CD4-positive, alpha-beta T cell treated with Interleukin-2 at 100 ng/mL for 4 hours (primary cell): Measurements from ENCODE around the gene ME3.
"Not testable (repeated sequence)": the region's sequence is repeated elsewhere in the genome, so short reads cannot be mapped to it uniquely, and the experiment has no call there.

Experiments used
- DNase-seq: peaks from one replicate; pipeline ENCODE4 v3.0.0-alpha.2; 2020; ENCODE audit warnings: low spot score

The ME3 gene

GRCh38 chr11:86587264-86588193, 84.9 kb downstream of the ME3 start:
- DNase-seq: no peak

GRCh38 chr11:86586307-86586706, 86.1 kb downstream of the ME3 start:
- DNase-seq: no peak

- no peak for DNase-seq
These were observed 89.5 kb downstream of the ME3 start for GRCh38 chr11:86582898-86583297.

DNA sequence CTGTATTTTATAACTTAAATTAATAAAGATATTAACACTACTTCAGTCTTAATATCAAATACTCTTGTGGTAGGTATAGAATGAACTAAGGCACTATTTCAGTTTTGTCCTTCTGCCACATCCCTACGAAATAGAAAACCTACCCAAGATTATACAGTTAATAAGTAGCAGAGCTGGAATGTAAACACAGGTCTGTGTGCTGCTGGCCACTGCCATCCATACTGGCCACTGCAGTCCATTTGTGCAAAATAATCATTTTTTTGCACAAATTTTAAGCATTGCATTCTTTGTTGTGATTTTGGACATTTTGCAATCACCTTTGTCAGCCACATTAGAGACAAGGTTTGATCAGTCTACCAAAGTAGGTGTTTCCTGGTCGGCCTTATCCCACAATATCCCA, 91.9 kb downstream of the ME3 start:
- no peak for DNase-seq

DNA sequence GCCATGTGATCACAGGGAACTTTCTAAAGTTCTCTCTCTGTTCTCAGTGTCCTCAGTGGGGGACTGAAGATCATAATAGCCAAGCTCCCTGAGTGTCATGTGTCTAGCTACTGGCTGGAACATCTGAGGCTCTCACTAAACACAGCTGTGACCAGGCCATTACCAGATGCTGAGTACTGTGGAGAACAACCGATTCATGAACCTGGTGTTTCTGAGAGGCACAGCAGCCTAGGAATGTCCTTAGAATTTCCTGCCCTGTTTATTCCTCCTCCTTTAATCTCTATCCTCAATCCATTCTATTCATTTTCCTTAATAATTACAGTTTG, 93.0 kb downstream of the ME3 start:
- DNase-seq: no peak

DNA sequence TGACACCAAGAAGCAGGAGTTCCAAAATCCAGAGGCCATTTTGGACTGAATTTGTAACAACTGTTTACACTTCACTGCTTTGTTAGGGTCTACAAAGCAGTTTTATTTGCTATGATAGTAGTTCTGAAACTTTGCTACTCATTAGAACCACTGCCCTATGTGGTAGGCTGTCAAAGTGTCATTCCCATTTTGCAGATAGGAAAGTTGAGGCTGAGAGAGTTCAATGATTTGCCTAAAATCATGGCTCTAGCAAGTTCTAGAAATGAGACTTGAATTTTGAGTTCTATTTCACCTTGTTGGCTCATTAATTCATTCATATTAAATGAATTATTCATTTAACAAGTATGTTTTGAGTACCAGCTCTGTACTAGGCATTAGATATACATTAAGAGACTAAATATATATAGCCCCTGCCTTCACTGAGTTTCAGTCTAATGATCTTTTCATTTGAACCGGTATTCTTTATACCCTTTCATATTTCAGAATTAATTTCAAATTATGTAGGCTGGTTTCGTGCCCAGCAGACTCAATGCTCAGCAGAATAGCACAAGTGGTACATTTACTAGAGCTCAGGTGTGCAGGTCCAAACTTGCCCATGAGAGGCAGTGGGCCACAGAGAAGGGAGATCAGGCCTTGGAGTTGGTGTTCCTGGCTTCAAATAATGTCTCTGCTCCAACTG, 93.5 kb downstream of the ME3 start:
- no peak for DNase-seq

GRCh38 chr11:86577644-86578636, 94.5 kb downstream of the ME3 start:
- DNase-seq: no peak

GRCh38 chr11:86576946-86577624, 95.3 kb downstream of the ME3 start:
- DNase-seq: no peak

DNA sequence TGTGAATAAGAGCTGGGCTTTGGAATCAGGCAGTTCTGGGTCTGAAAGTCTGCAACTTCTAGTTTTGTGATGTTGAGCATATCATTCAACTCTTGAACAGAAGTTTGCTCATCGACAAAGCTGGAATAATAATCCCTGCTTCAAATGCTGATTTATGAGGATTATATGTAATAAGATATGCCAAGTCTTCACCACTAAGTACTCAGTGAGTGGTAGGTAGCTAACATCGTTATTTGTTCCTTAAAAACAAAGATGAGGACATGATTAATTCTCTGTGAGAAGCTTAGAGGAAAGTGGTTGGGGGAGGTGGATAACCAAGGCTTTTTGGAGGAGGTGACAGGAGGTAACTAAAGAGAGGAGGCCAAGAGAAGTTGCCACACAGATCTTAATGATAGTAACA, 96.5 kb downstream of the ME3 start:
- DNase-seq: no peak

GRCh38 chr11:86575208-86575855, 97.1 kb downstream of the ME3 start:
- no peak for DNase-seq

DNA sequence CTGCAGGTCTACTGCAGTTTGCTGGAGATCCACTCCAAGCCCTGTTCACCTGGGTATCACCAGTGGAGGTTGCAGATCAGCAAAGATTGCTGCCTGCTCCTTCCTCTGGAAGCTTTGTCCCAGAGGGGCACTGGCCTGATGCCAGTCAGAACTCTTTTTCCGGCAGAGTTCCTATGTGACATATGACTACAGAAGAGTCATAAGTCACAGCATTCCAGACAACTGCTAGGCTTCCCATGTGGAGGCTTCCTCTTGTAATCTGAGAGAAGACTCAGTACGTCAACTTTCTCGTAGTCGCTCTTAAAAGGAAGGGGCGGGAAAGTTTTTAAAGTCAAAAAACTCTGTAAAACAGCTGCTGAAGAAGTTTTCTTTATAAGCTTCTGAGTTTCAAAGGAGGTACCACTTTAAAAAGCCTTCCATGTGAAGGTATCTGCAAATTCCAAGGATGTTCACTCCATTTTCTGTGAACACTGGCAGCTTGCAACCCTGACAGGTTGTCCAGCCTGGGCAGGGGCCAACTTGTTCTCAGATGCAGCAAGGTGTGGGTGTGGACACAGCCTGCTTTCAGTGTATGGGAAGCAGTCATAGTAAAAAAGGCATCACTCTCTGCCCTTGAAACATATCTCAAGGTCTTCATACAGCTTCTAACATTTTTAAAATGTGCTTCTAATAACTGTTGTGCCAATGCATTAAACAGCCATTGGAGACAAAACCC, 97.8 kb downstream of the ME3 start:
- DNase-seq: no peak

DNA sequence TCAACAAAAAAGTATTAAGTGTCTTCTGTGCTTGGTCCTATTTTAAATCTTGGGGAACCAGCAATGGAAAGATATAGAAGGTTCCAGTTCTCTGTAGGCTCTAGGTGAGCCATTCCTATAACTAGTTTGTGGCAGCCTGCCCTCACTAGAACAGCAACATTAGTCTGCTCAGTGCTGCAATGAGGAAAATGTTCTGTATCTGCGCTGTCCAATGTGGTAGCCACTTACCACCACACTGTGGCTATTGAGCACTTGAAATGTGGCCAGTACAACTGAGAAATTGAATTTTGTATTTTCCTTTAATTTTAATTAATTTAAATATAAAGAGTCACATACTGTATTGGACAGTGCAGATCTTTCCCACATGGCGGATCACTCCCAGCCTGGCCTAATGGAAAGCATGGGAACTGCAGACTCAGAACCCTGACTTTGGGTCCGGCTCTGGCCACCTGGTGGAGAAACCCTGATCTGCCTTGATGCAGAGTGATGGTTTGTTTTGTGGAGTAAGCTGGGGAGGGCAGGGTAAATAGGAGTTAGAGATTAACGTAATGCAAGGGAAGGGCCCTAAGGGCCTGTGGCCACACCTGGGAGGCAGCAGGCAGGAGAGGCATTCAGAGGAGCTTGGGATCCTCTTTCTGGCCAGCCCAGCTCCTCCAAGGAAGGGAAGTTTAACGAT, 101.0 kb downstream of the ME3 start:
- DNase-seq: no peak

- no peak for DNase-seq
These were observed 102.0 kb downstream of the ME3 start for GRCh38 chr11:86570451-86570850.

DNA sequence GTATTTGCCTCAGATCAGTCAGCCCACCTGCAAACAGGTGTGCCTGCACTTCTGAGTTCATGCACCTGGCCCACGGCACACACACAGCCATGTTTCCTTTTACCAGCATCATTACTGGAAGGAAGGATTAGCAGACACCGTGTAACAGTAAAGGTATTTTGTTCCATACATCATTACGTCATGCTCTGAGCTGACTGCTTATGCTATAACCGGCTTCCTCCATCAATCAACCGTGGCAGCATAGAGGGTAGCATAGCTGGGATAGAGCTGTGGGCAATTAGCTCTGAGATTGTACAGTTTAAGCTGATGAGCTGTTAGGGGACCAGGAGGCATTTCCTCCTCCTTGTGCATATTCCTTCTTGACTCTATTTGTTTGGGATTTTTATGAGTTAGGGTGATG, 102.4 kb downstream of the ME3 start:
- no peak for DNase-seq

GRCh38 chr11:86569109-86569508, 103.3 kb downstream of the ME3 start:
- DNase-seq: no peak

GRCh38 chr11:86565801-86566312, 106.6 kb downstream of the ME3 start:
- no peak for DNase-seq

DNA sequence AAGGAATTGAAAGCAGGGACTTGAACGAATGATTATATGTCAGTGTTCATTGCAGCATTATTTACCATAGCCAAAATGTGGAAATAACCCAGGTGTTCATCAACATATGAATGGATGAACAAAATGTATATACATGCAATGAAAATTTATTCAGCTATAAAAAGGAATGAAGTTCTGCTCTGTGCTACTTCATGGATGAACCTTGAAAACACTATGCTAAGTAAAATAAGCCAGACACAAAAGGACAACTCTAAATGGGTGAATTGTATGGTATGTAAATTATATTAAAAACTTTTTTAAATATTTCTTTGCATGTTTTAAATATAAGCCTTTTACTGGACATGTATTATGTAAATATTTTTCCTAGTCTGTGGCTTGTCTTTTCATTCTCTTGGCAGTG, 107.0 kb downstream of the ME3 start:
- no peak for DNase-seq

- DNase-seq: not testable (repeated sequence)
These were observed 109.6 kb downstream of the ME3 start for GRCh38 chr11:86562842-86563241.

DNA sequence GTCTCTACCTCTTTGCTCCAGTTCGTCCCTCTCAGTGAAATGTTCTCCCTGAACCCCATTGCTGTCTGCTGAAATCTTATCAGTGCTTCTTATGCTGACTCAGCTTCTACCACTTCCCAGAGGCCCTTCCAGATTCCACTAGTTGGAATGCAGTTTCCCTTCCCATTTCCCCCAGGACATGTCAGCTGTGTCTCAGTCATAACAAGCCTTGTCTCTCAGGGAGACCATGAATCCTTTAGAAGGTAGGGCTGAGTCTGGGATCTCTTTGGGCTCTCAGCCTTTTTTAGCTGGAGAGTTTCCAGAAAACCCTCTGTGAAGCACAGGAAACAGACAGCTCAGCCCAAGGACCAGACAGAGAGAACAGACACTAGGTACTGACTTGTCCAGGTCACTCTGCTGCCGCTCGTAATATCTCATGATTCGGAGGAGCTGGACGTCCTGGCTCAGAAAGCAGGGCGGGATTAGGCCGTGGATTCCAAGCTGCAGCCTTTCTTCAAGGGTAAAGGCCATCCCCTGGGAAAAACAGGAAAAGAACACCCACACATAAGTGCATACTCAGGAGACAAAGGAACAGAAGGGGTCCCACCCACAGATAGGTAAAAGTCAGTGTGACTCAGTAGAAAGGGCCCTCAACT, 113.0 kb downstream of the ME3 start:
- DNase-seq: no peak
